ENCODE data around the gene LPP. TPM values are rescaled to one million over a fixed set of nuclear protein-coding genes. Genes with fewer than 3 reads are reported as not detected.

LPP gene
- total and polyA plus RNA-seq, 2 of the 4 experiments (the other 2 are of a cell fraction) = 16.0 to 130 TPM

DNA sequence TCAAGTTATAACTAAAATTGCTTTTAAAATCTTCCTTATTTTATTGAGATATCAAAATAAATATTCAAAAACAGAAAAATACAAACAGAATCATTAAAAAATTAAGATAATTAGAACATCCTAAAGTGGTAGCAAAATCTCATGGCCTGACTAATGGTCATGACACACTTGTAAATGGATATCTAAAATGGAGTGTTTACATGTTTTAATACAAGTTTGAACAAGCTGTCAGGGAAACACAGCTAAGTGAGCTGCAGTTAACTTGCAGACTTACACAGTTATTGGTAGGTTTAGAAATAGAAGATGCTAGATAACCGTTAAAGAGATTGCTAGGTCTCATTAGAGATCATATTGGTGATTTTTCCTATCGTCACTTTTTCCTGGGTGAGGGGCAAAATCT is 242.3 kb downstream of the LPP start:
- Histone ChIP-seq H2BK5ac (ENCODE audit: low read depth, low read length, poor library complexity, severe bottlenecking) (no peak overlapping the region), H3K56ac (ENCODE audit: extremely low read depth, insufficient read depth, low read length) (no peak overlapping the region), H3K18ac (ENCODE audit: low read depth, low read length) (no peak overlapping the region), H3K4me2 (ENCODE audit: low read depth, low read length) (no peak overlapping the region), H3K4me3 (ENCODE audit: insufficient read depth, low read depth, low read length) (no peak overlapping the region), H3K9me1 (ENCODE audit: insufficient read depth, low read length) (peaks cover 3% of the 10 kb centered on the region; the same call in 1 of the 2 replicates), H3K36me3 (ENCODE audit: control insufficient read depth, insufficient read depth, low read length) (no peaks in the 10 kb centered on the region), H3K23ac (ENCODE audit: low read depth, low read length) (no peak overlapping the region), H3K9me3 (ENCODE audit: control insufficient read depth, insufficient read depth, low read length) (no peaks in the 10 kb centered on the region), H3K14ac (replicated peaks; ENCODE audit: low read depth, low read length) (no peak overlapping the region), H2AFZ (replicated peaks; ENCODE audit: low read length, poor library complexity) (no peak overlapping the region), H4K5ac (ENCODE audit: low read depth, low read length) (no peak overlapping the region), H3K4me1 (ENCODE audit: control insufficient read depth, insufficient read depth, low read length) (0 out of 2 replicates have a peak, but pooled peaks cover 2% of the 10 kb centered on the region), H4K91ac (ENCODE audit: insufficient read depth, low read depth, low read length) (no peak overlapping the region), H4K8ac (ENCODE audit: low read depth in 2 of 2, low read length in 2 of 2) (no peak overlapping the region), H2BK15ac (ENCODE audit: low read depth, low read length) (no peak overlapping the region), H3K79me1 (ENCODE audit: low read depth in 1 of 2, low read length in 2 of 2) (peaks cover 62 to 86% of the 10 kb centered on the region in 2 experiments), H2AK9ac (replicated peaks; ENCODE audit: low read depth, low read length, poor library complexity) (no peak overlapping the region), H2BK20ac (ENCODE audit: low read depth, low read length) (no peak overlapping the region), H3K9ac (ENCODE audit: low read depth, low read length) (no peak overlapping the region), H3K27me3 (ENCODE audit: control insufficient read depth, insufficient read depth, low read length) (no peaks in the 10 kb centered on the region), H3K27ac (ENCODE audit: insufficient read depth, low read length) (no peak overlapping the region), H2AK5ac (ENCODE audit: low read depth, low read length) (no peak overlapping the region), H2BK120ac (ENCODE audit: low read depth, low read length) (no peak overlapping the region), H3K4ac (ENCODE audit: low read depth, low read length) (no peak overlapping the region), H4K20me1 (ENCODE audit: insufficient read depth, low read length) (peaks cover 44% of the 10 kb centered on the region)
- in situ Hi-C loops (cut with MboI; ENCODE audit: low sequenced_read_pairs) = no loop called here
- intact Hi-C loops (cut with micrococcal nuclease) = no loop called here
- no TSS peak for BruUV-seq (replicated peaks)
- no CpG with 5 or more reads among the region's 2 CpGs for WGBS, 2 experiments (ENCODE audit: extremely low coverage in 2 of 2, insufficient read length in 1 of 2)
- ChIA-PET CTCF (no interaction called here), POLR2A (ENCODE audit: unreplicated experiment) (no interaction called here)
- dilution Hi-C loops (cut with HindIII; ENCODE audit: low sequenced_read_pairs, unreplicated experiment) = no loop called here
- 0 out of 2 replicates have a peak, but pooled peaks have one; percentile 37 for ATAC-seq (ENCODE audit: low read depth)
- DNase-seq = no peak
- TF ChIP-seq MAFK (IDR thresholded peaks at IDR 0.05; ENCODE audit: low read depth, low read length) = no peak
- TF ChIP-seq POLR2A (IDR thresholded peaks at IDR 0.05; ENCODE audit: low read depth, low read length) = no peak
- no peak for TF ChIP-seq FOS (IDR thresholded peaks at IDR 0.05; ENCODE audit: low read depth, low read length)
- TF ChIP-seq, protein P1, sequence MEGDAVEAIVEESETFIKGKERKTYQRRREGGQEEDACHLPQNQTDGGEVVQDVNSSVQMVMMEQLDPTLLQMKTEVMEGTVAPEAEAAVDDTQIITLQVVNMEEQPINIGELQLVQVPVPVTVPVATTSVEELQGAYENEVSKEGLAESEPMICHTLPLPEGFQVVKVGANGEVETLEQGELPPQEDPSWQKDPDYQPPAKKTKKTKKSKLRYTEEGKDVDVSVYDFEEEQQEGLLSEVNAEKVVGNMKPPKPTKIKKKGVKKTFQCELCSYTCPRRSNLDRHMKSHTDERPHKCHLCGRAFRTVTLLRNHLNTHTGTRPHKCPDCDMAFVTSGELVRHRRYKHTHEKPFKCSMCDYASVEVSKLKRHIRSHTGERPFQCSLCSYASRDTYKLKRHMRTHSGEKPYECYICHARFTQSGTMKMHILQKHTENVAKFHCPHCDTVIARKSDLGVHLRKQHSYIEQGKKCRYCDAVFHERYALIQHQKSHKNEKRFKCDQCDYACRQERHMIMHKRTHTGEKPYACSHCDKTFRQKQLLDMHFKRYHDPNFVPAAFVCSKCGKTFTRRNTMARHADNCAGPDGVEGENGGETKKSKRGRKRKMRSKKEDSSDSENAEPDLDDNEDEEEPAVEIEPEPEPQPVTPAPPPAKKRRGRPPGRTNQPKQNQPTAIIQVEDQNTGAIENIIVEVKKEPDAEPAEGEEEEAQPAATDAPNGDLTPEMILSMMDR (conservative IDR thresholded peaks at IDR 0.05; ENCODE audit: low read depth, low read length) = no peak
- TF ChIP-seq MAZ (IDR thresholded peaks at IDR 0.05; ENCODE audit: borderline replicate concordance, low read depth, low read length) = no peak
- no peak for TF ChIP-seq RCOR1 (IDR thresholded peaks at IDR 0.05; ENCODE audit: insufficient replicate concordance, low read length)
- no peak for TF ChIP-seq RAD21 (IDR thresholded peaks at IDR 0.05; ENCODE audit: low read length)
- no peak for TF ChIP-seq BHLHE40 (IDR thresholded peaks at IDR 0.05; ENCODE audit: low read depth, low read length)
- TF ChIP-seq, protein P2, sequence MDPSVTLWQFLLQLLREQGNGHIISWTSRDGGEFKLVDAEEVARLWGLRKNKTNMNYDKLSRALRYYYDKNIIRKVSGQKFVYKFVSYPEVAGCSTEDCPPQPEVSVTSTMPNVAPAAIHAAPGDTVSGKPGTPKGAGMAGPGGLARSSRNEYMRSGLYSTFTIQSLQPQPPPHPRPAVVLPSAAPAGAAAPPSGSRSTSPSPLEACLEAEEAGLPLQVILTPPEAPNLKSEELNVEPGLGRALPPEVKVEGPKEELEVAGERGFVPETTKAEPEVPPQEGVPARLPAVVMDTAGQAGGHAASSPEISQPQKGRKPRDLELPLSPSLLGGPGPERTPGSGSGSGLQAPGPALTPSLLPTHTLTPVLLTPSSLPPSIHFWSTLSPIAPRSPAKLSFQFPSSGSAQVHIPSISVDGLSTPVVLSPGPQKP (IDR thresholded peaks at IDR 0.05; ENCODE audit: borderline replicate concordance, low read depth, low read length) = no peak
- TF ChIP-seq SMC3 (IDR thresholded peaks at IDR 0.05; ENCODE audit: low read depth, low read length) = no peak
